GM23338 (cell line): ENCODE measurements around the gene CEACAM19.

Experiments used
- CREB1 ChIP-seq: fragments of 250-450 bp; sonication (Bioruptor Pico); IDR thresholded peaks from 2 replicates; pipeline ENCODE4 v1.5.0; 2020; ENCODE audit warnings: low read depth, mild to moderate bottlenecking, moderate library complexity
- EZH2 ChIP-seq: fragments of 200-600 bp; sonication (generic); IDR thresholded peaks from one replicate; pipeline ENCODE4 v1.8.0; 2017; ENCODE audit warnings: antibody characterized with exemption, mild to moderate bottlenecking, low read depth; ENCODE audit not compliant: unreplicated experiment
- POLR2AphosphoS5 ChIP-seq: IDR thresholded peaks from 2 replicates; pipeline ENCODE4 v1.6.1; 2016; ENCODE audit warnings: antibody characterized with exemption, low read depth
- ZNF331 ChIP-seq: fragments of 250-450 bp; sonication (Bioruptor Pico); IDR thresholded peaks from 2 replicates; pipeline ENCODE4 v1.5.0; 2020; ENCODE audit warnings: low read depth, mild to moderate bottlenecking, moderate library complexity
- TF ChIP-seq, protein P1 (sequence below), 2 experiments: fragments of 200-600 bp in 1 of 2; sonication (generic) in 1 of 2; conservative IDR thresholded peaks; 2 replicates each; pipeline versions ENCODE4 v1.5.1 to v1.6.1; 2016 to 2017; ENCODE audit warnings: antibody characterized with exemption in 2 of 2, low read depth in 2 of 2, mild to moderate bottlenecking in 2 of 2, moderate library complexity in 1 of 2
- TF ChIP-seq, protein P2 (sequence below): IDR thresholded peaks from 2 replicates; pipeline ENCODE4 v1.6.1; 2016; ENCODE audit warnings: antibody characterized with exemption

DNA sequence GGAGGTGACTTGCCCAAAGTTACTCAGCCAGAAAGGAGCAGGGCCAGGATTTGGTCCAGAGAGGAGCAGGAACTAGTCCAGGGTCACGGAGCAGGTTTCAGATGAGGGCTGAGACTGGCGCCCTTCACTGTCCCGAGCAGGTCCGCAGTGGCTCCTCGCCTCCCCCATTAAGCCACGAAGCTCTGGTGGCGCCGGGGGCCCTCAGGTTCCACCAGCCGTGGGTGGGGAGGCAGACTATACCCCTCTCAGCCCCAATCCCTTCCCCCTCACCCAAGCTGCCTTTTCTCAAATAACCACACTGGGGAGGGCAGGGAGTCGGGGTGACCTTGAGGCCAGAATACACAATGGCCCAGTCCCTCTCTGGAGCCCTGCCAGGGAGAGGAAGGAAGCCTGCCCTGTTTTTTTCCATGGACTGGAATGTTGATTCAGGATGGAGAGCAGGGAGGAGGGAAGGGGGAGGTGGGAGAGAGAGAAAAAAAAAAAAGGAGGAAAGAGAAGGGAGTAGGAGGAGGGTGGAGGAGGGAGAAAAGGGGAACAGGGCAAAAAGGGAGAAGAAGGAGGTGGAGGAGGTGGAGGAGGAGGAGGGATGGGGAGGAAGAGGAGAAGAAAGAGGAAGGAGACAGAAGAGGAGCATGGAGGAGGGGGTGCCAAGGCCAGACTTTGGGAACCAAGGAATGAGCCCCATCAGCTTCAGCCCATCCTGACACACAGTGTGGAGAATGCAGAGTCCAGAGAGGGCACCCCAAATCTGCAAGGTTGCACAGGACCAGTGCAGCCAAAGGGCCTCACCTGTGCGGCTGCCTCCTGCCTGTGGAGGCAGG is 47.4 kb downstream of the CEACAM19 start:
- TF ChIP-seq, protein P1, sequence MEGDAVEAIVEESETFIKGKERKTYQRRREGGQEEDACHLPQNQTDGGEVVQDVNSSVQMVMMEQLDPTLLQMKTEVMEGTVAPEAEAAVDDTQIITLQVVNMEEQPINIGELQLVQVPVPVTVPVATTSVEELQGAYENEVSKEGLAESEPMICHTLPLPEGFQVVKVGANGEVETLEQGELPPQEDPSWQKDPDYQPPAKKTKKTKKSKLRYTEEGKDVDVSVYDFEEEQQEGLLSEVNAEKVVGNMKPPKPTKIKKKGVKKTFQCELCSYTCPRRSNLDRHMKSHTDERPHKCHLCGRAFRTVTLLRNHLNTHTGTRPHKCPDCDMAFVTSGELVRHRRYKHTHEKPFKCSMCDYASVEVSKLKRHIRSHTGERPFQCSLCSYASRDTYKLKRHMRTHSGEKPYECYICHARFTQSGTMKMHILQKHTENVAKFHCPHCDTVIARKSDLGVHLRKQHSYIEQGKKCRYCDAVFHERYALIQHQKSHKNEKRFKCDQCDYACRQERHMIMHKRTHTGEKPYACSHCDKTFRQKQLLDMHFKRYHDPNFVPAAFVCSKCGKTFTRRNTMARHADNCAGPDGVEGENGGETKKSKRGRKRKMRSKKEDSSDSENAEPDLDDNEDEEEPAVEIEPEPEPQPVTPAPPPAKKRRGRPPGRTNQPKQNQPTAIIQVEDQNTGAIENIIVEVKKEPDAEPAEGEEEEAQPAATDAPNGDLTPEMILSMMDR (conservative IDR thresholded peaks at IDR 0.05; ENCODE audit: low read depth in 2 of 2) = no peak
- TF ChIP-seq, protein P2, sequence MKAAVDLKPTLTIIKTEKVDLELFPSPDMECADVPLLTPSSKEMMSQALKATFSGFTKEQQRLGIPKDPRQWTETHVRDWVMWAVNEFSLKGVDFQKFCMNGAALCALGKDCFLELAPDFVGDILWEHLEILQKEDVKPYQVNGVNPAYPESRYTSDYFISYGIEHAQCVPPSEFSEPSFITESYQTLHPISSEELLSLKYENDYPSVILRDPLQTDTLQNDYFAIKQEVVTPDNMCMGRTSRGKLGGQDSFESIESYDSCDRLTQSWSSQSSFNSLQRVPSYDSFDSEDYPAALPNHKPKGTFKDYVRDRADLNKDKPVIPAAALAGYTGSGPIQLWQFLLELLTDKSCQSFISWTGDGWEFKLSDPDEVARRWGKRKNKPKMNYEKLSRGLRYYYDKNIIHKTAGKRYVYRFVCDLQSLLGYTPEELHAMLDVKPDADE = no peak
- TF ChIP-seq ZNF331 (CRISPR knock-in tag) = no peak
- no peak for TF ChIP-seq POLR2AphosphoS5
- TF ChIP-seq CREB1 (CRISPR knock-in tag) = no peak
- TF ChIP-seq EZH2 = no peak
